HG03460 (cell line): ENCODE data around the gene BTBD3.

ENCODE experiments used
- ATAC-seq: cut with Tn5 transposase; IDR thresholded peaks from one replicate; pipeline ENCODE4 v1.9.1; 2021; ENCODE audit not compliant: unreplicated experiment

The BTBD3 gene

DNA sequence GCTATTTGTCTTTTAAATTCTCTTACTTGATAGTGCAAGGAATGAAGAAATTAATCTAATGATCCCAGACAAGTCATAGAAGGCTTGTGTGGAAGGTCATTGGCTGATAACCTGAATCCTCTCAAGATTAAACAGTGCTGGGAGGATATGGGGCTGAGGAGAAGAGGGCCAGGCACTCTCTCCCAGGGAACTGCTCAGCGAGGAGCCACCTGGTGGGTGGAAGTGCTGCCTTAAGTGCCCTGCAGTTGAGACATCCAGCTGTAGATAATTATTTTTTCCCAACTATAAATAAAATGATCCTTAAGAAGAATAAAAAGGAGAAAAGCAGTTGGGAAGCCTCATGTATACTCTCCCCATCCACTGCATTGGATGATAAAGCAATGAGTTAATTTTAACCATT, 47.9 kb downstream of the BTBD3 start:
- no peak for ATAC-seq

DNA sequence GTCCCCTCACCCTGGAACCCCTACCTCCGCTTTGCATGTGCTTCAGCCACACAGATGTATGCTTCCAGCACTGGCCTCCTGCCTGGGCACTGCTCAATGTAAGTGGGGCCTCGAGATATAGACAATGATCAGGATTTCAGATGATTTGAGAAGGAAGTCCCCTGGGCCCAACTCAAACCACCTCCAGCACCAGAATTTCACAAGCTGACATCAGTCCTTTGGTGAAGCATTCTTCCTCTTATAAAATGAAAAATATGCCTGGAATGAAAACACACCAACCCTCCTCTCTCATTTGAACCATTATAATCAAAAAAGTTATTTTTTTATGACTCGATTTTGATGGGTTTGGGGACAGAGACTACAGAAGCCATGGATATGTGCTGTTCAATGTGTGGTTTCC, 48.5 kb downstream of the BTBD3 start:
- no peak for ATAC-seq

DNA sequence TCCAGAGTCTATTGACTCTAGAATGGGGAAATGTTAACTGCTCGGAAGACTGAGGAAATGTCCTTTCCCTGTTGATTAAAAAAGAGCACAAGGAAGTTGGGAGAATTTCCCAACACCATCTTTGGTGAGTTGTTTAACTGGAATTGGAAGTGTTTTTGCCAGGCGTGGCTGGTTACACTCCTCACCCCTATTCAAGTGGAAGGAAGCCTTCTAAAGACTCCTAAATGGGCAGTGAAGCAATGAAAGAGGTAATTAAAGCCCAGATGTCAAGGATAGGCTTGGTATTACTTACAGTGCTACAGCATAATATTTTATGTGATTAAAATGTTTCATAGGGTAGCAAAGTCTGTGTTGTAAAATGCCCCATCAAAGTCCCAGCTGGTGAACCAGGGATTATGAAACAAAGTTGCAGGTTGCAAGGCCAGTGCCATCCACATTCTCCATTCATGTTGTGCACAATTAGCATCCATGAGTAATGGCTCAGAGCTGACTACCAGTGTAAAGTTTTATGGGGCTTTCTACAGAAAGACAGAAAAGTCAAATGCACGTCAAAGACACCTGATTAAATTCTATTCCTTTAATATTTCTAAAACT, 52.6 kb downstream of the BTBD3 start:
- ATAC-seq: no peak

DNA sequence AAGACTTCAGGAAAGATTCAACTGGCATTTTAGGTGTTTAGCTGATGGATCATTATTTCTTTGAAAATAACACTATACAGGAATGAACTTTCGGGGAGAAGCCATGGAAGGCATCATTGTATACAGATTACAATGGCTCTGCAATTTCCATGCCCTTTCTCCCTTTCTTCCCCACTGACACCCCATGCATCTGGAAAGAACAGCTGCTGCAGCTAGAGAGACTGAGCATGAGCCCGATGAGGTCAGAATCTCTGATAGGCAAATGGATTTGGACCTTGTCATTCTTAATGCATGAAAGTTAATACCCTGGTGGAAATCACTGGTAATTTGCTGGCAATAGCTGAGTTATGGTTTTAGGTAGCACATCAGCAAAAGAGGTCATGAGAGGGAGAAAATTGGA, 54.8 kb downstream of the BTBD3 start:
- no peak for ATAC-seq
